NCI-H2171 treated with DMSO at 0.1 percent for 48 hours (cell line): ENCODE data around the gene RHBDL3.

ENCODE experiments used
- DNase-seq: peaks from one replicate; lab custom pipeline; 2025; lab: John Stamatoyannopoulos, UW

The RHBDL3 gene

GRCh38 chr17:32357615-32358014, 92.0 kb downstream of the RHBDL3 start:
- no peak for DNase-seq

DNA sequence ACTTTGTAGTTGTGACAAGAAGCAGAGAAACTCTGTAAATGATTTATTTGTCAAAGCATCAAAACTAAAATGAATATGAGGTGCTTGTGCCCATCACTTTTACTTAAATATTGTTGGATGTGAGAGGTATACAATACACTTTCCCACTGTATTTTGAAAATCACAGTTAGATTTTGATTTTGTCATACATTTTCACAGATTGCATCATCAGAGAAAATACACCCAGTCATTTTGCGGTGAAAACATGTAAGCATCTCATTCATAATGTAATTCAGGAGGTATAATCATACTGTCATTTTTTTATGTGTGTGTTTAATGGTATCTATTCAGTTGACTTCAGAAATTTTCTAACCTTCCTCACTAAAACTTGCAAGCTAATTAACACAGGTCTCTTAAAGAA, 95.6 kb downstream of the RHBDL3 start:
- DNase-seq, result no peak

DNA sequence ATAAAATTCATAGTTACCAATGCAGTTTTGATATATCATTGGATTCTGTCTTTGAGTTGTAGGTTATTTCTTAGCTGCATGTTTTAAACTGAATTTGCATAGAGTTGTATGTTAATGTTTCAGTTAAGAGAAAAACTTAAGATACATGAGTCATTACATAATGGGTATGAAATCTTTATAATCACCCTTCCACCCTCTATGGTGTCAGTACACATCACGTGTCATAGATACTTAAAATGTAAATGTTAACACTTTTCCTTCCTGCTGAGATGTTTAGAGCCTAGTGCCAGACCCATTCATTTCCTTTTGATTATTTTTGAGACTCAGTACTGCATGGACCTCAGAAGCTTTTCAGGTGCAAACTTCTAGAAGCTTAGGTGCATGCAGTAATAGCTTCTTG, 104.8 kb downstream of the RHBDL3 start:
- no peak for DNase-seq
